Lower lobe of right lung (tissue), 2 donors: ENCODE results near the gene CBFA2T3. TPM values are rescaled to one million over a fixed set of nuclear protein-coding genes. Genes with fewer than 3 reads are reported as not detected.

Experiments
- ATAC-seq, 2 donors: fragments of 200-7000 bp; cut with Tn5 transposase; one replicate each; pipeline ENCODE4 v1.9.1; 2020 to 2022; ENCODE audit warnings: mild to moderate bottlenecking in 2 of 2, moderate library complexity in 2 of 2
- DNase-seq: peaks from one replicate; pipeline ENCODE4 v3.0.0-alpha.2; 2020
- H3K27ac ChIP-seq: fragments of 200-600 bp; one replicate; pipeline ENCODE4 v1.8.0; 2022
- H3K27me3 ChIP-seq: fragments of 200-600 bp; one replicate; pipeline ENCODE4 v1.8.0; 2022; ENCODE audit warnings: low read depth
- H3K36me3 ChIP-seq: fragments of 200-600 bp; one replicate; pipeline ENCODE4 v1.8.0; 2022; ENCODE audit warnings: mild to moderate bottlenecking
- H3K4me1 ChIP-seq: fragments of 200-600 bp; one replicate; pipeline ENCODE4 v1.8.0; 2022
- H3K4me3 ChIP-seq: fragments of 200-600 bp; one replicate; pipeline ENCODE4 v1.8.0; 2022; ENCODE audit warnings: mild to moderate bottlenecking
- H3K9me3 ChIP-seq: fragments of 200-600 bp; one replicate; pipeline ENCODE4 v1.8.0; 2022
- CTCF ChIP-seq: fragments of 200-600 bp; IDR thresholded peaks from one replicate; pipeline ENCODE4 v1.8.0; 2022; ENCODE audit warnings: antibody characterized with exemption, mild to moderate bottlenecking
- intact Hi-C: fragments of 100-400 bp; cut with DNase I; formaldehyde crosslinking; loops from one replicate; pipeline ENCODE4 v1.11.0; 2022
- total RNA-seq: library from RNA; stranded (reverse); fragmentation: NEBNext Ultra II Directional; extraction: Animal tissue kit (Norgen Biotek cat#: 25700); gene quantifications from one replicate; pipeline ENCODE4 v1.2.1, GENCODE V29; 2021
- donor health status: DM: no; HTN: yes; CAD: no; lungs with severe emphysema.

CBFA2T3 gene
- total RNA-seq, 1 donor from 2014 or later, result 14.3 TPM

GRCh38 chr16:88994695-88995094 lies 17.7 kb upstream of the CBFA2T3 start:
- Histone ChIP-seq H3K27ac (no peak overlapping the region), H3K9me3 (peaks cover 8% of the 10 kb centered on the region), H3K4me3 (no peak overlapping the region), H3K36me3 (no peaks in the 10 kb centered on the region), H3K27me3 (peaks cover 42% of the 10 kb centered on the region), H3K4me1 (no peaks in the 10 kb centered on the region)
- ATAC-seq (no peak), DNase-seq (no peak)
- TF ChIP-seq CTCF, result no peak
- intact Hi-C loops, result no loop called here

GRCh38 chr16:88993946-88994600 lies 17.1 kb upstream of the CBFA2T3 start:
- H3K4me3 ChIP-seq, result no peak overlapping the region
- ATAC-seq (no peak), DNase-seq (no peak)
- H3K36me3 ChIP-seq, result no peaks in the 10 kb centered on the region
- TF ChIP-seq CTCF, result no peak
- H3K4me1 ChIP-seq, result no peaks in the 10 kb centered on the region
- H3K27ac ChIP-seq, result no peak overlapping the region
- intact Hi-C loops, result no loop called here
- peaks cover 8% of the 10 kb centered on the region for H3K9me3 ChIP-seq
- H3K27me3 ChIP-seq, result peaks cover 48% of the 10 kb centered on the region

- H3K9me3 ChIP-seq, result peaks cover 8% of the 10 kb centered on the region
- no peaks in the 10 kb centered on the region for H3K36me3 ChIP-seq
- H3K27me3 ChIP-seq, result peaks cover 53% of the 10 kb centered on the region
- no peak overlapping the region for H3K4me3 ChIP-seq
- DNase-seq, result no peak
- TF ChIP-seq CTCF, result no peak
- H3K27ac ChIP-seq, result no peak overlapping the region
- ATAC-seq, result peak in 1 of 2 donors; percentile 6
- no peaks in the 10 kb centered on the region for H3K4me1 ChIP-seq
- intact Hi-C loops, result no loop called here
These were observed 16.3 kb upstream of the CBFA2T3 start for GRCh38 chr16:88993166-88993761.

GRCh38 chr16:88992351-88993165 lies 15.6 kb upstream of the CBFA2T3 start:
- Histone ChIP-seq H3K9me3 (peaks cover 3% of the 10 kb centered on the region), H3K27me3 (peaks cover 53% of the 10 kb centered on the region), H3K4me1 (no peaks in the 10 kb centered on the region), H3K4me3 (no peak overlapping the region), H3K27ac (no peak overlapping the region), H3K36me3 (no peaks in the 10 kb centered on the region)
- no peak for ATAC-seq
- no peak for TF ChIP-seq CTCF
- intact Hi-C loops, result no loop called here
- DNase-seq, result no peak

- Histone ChIP-seq H3K9me3 (no peaks in the 10 kb centered on the region), H3K4me1 (no peaks in the 10 kb centered on the region), H3K36me3 (no peaks in the 10 kb centered on the region), H3K27me3 (peaks cover 53% of the 10 kb centered on the region), H3K4me3 (no peak overlapping the region), H3K27ac (no peak overlapping the region)
- TF ChIP-seq CTCF, result no peak
- no peak for DNase-seq
- intact Hi-C loops, result no loop called here
- ATAC-seq, result no peak
These were observed 14.9 kb upstream of the CBFA2T3 start for GRCh38 chr16:88991813-88992350.
